B cell (primary cell): ENCODE measurements around the gene MAGIX.

Experiments used
- EZH2 ChIP-seq: IDR thresholded peaks from 2 replicates; pipeline ENCODE4 v1.6.1; 2012; ENCODE audit warnings: borderline replicate concordance, low read depth, mild to moderate bottlenecking, moderate library complexity, low read length; ENCODE audit not compliant: insufficient read depth, poor library complexity, severe bottlenecking
- TF ChIP-seq, protein P1 (sequence below): fragments of 200-600 bp; IDR thresholded peaks from one replicate; pipeline ENCODE4 v1.8.0; 2022; ENCODE audit warnings: antibody characterized with exemption, mild to moderate bottlenecking

GRCh38 chrX:49116716-49117115, 45.8 kb upstream of the MAGIX start:
- TF ChIP-seq, protein P1, sequence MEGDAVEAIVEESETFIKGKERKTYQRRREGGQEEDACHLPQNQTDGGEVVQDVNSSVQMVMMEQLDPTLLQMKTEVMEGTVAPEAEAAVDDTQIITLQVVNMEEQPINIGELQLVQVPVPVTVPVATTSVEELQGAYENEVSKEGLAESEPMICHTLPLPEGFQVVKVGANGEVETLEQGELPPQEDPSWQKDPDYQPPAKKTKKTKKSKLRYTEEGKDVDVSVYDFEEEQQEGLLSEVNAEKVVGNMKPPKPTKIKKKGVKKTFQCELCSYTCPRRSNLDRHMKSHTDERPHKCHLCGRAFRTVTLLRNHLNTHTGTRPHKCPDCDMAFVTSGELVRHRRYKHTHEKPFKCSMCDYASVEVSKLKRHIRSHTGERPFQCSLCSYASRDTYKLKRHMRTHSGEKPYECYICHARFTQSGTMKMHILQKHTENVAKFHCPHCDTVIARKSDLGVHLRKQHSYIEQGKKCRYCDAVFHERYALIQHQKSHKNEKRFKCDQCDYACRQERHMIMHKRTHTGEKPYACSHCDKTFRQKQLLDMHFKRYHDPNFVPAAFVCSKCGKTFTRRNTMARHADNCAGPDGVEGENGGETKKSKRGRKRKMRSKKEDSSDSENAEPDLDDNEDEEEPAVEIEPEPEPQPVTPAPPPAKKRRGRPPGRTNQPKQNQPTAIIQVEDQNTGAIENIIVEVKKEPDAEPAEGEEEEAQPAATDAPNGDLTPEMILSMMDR = no peak
- no peak for TF ChIP-seq EZH2
